ENCODE results near the gene CLEC4G.

GRCh38 chr19:7771072-7771471, 39.2 kb upstream of the CLEC4G start:
- TF ChIP-seq REST (IDR thresholded peaks at IDR 0.05; ENCODE audit: insufficient replicate concordance, low read depth) (no peak), CTCF (IDR thresholded peaks at IDR 0.05; ENCODE audit: insufficient read depth, low read length) (no peak), GABPA (IDR thresholded peaks at IDR 0.05; ENCODE audit: low read depth) (no peak), POLR2AphosphoS5 (IDR thresholded peaks at IDR 0.05; ENCODE audit: low read depth) (no peak), SPI1 (IDR thresholded peaks at IDR 0.05; ENCODE audit: borderline replicate concordance, low read depth) (no peak)

Measured in HL-60 (cell line).